Frontal cortex (tissue), 4 donors: ENCODE results near the gene ACTR2. TPM values are rescaled to one million over a fixed set of nuclear protein-coding genes. Genes with fewer than 3 reads are reported as not detected.
"Not testable (repeated sequence)": the region's sequence is repeated elsewhere in the genome, so short reads cannot be mapped to it uniquely, and the experiment has no call there.

Experiments used
- DNase-seq, 2 donors: peaks; one replicate each; pipeline ENCODE4 v3.0.0; 2012; ENCODE audit warnings: low spot score in 2 of 2
- FAIRE-seq: peaks from 2 replicates; lab custom pipeline; 2012; peaks lifted over from hg19 to GRCh38; lab: Jason Lieb, UNC
- total RNA-seq: library from RNA; depleted of rRNA; stranded (reverse); fragments of >200 nt; gene quantifications from one replicate; pipeline ENCODE4 v1.2.3, GENCODE V29; 2014
- donor health status: control.
- donor health status: control.
- donor health status: control.

Gene ACTR2
- total RNA-seq, 1 donor from 2014 or later: 112 TPM

- no peak for FAIRE-seq
- no peak for DNase-seq
These were observed 593 bp upstream of the ACTR2 start for GRCh38 chr2:65227020-65227455.

- DNase-seq: no peak
- FAIRE-seq: no peak
These were observed 676 bp downstream of the ACTR2 start for GRCh38 chr2:65228263-65228750.

GRCh38 chr2:65231121-65231520 lies 3.5 kb downstream of the ACTR2 start:
- DNase-seq (no peak), FAIRE-seq (no peak)

- no peak for FAIRE-seq
These were observed 4.4 kb downstream of the ACTR2 start for GRCh38 chr2:65231892-65232477.

GRCh38 chr2:65232636-65233035 lies 5.0 kb downstream of the ACTR2 start:
- DNase-seq: peak in 1 of 2 donors; percentile 25
- no peak for FAIRE-seq

More at GRCh38 chr2:65231892-65232477, 4.4 kb downstream of the ACTR2 start:
- DNase-seq: no peak

GRCh38 chr2:65240657-65241056 lies 13.0 kb downstream of the ACTR2 start:
- DNase-seq: no peak
- FAIRE-seq: no peak

GRCh38 chr2:65244452-65244851 lies 16.8 kb downstream of the ACTR2 start:
- not testable (repeated sequence) for FAIRE-seq, DNase-seq

GRCh38 chr2:65252640-65253039 lies 25.0 kb downstream of the ACTR2 start:
- FAIRE-seq (no peak), DNase-seq (no peak)

GRCh38 chr2:65255356-65255755 lies 27.7 kb downstream of the ACTR2 start:
- no peak for DNase-seq
- FAIRE-seq: no peak

- FAIRE-seq (no peak), DNase-seq (no peak)
These were observed 28.4 kb downstream of the ACTR2 start for GRCh38 chr2:65256054-65256453.

GRCh38 chr2:65257866-65258265 lies 30.2 kb downstream of the ACTR2 start:
- DNase-seq, FAIRE-seq: not testable (repeated sequence)

- FAIRE-seq (no peak), DNase-seq (no peak)
These were observed 34.0 kb downstream of the ACTR2 start for GRCh38 chr2:65261676-65262075.

- FAIRE-seq (no peak), DNase-seq (no peak)
These were observed 35.6 kb downstream of the ACTR2 start for GRCh38 chr2:65263262-65263661.

GRCh38 chr2:65263986-65264385 lies 36.4 kb downstream of the ACTR2 start:
- DNase-seq (no peak), FAIRE-seq (no peak)

GRCh38 chr2:65264821-65265670 lies 37.4 kb downstream of the ACTR2 start:
- DNase-seq (peak in 1 of 2 donors; percentile 33), FAIRE-seq (peak; percentile 40)

- DNase-seq (no peak), FAIRE-seq (no peak)
These were observed 38.0 kb downstream of the ACTR2 start for GRCh38 chr2:65265671-65266045.

- no peak for FAIRE-seq
- DNase-seq: no peak
These were observed 39.4 kb downstream of the ACTR2 start for GRCh38 chr2:65267008-65267407.

- DNase-seq (no peak), FAIRE-seq (no peak)
These were observed 41.3 kb downstream of the ACTR2 start for GRCh38 chr2:65268957-65269356.

GRCh38 chr2:65273344-65273743 lies 45.7 kb downstream of the ACTR2 start:
- no peak for DNase-seq
- FAIRE-seq: no peak

GRCh38 chr2:65275141-65275915 lies 47.7 kb downstream of the ACTR2 start:
- FAIRE-seq (no peak), DNase-seq (no peak)
